ENCODE results near the gene MAGEA3. TPM values are rescaled to one million over a fixed set of nuclear protein-coding genes. Genes with fewer than 3 reads are reported as not detected.

MAGEA3 gene
- total RNA-seq, 6 experiments from 2014 or later, result 0.53 to 1.1 (median 0.77) TPM; not detected in 2

GRCh38 chrX:152738560-152738959 is 40.0 kb downstream of the MAGEA3 start:
- H3K9me3 Mint-ChIP-seq, result no peaks in the 10 kb centered on the region
- no peaks in the 10 kb centered on the region for H3K36me3 Mint-ChIP-seq (ENCODE audit: low read depth)
- no peak for DNase-seq
- no peak overlapping the region for H3K4me3 Mint-ChIP-seq
- no peak overlapping the region for H3K27ac Mint-ChIP-seq
- no peak for TF ChIP-seq CTCF (IDR thresholded peaks at IDR 0.05)
- H3K4me1 Mint-ChIP-seq (ENCODE audit: low read depth), result no peaks in the 10 kb centered on the region
- peaks cover 2% of the 10 kb centered on the region for H3K27me3 Mint-ChIP-seq (ENCODE audit: insufficient read depth)

Other genes starting within 250 kb of the MAGEA3 start
- gene GABRA3, start 247.5 kb upstream of the MAGEA3 start, total RNA-seq (2021; fragmentation: NEBNext Ultra II Directional; extraction: Animal tissue kit (Norgen Biotek cat#: 25700)), result not detected
- gene GABRQ, start 60.9 kb upstream of the MAGEA3 start, total RNA-seq (2021; fragmentation: NEBNext Ultra II Directional; extraction: Animal tissue kit (Norgen Biotek cat#: 25700)), result not detected
- gene CSAG2, start 10.5 kb downstream of the MAGEA3 start, total RNA-seq (2021; fragmentation: NEBNext Ultra II Directional; extraction: Animal tissue kit (Norgen Biotek cat#: 25700)), result not detected
- gene MAGEA2B, start 15.8 kb downstream of the MAGEA3 start, total RNA-seq (2021; fragmentation: NEBNext Ultra II Directional; extraction: Animal tissue kit (Norgen Biotek cat#: 25700)), result not detected
- under 1 TPM in 1 of 6 experiments, not detected in 5; 0.51 TPM for gene CSAG1, start 34.9 kb downstream of the MAGEA3 start, total RNA-seq (2021; fragmentation: NEBNext Ultra II Directional; extraction: Animal tissue kit (Norgen Biotek cat#: 25700))
- under 1 TPM in 3 of 6 experiments, not detected in 3; 0.09 to 0.19 (median 0.11) TPM for gene MAGEA12, start 35.0 kb downstream of the MAGEA3 start, total RNA-seq (2021; fragmentation: NEBNext Ultra II Directional; extraction: Animal tissue kit (Norgen Biotek cat#: 25700))
- not detected for gene MAGEA2, start 55.0 kb downstream of the MAGEA3 start, total RNA-seq (2021; fragmentation: NEBNext Ultra II Directional; extraction: Animal tissue kit (Norgen Biotek cat#: 25700))
- gene CSAG3, start 60.4 kb downstream of the MAGEA3 start, total RNA-seq (2021; fragmentation: NEBNext Ultra II Directional; extraction: Animal tissue kit (Norgen Biotek cat#: 25700)), result not detected
- under 1 TPM in 2 of 6 experiments, not detected in 4; 0.12 to 0.18 TPM for gene MAGEA6, start 70.9 kb downstream of the MAGEA3 start, total RNA-seq (2021; fragmentation: NEBNext Ultra II Directional; extraction: Animal tissue kit (Norgen Biotek cat#: 25700))
- 10 to 100 TPM; 39.9 to 47.8 (median 43.6) TPM for gene CETN2, start 132.0 kb downstream of the MAGEA3 start, total RNA-seq (2021; fragmentation: NEBNext Ultra II Directional; extraction: Animal tissue kit (Norgen Biotek cat#: 25700))
- 10 to 100 TPM; 18.4 to 20.0 (median 19.1) TPM for gene NSDHL, start 132.3 kb downstream of the MAGEA3 start, total RNA-seq (2021; fragmentation: NEBNext Ultra II Directional; extraction: Animal tissue kit (Norgen Biotek cat#: 25700))
- 1 to 10 TPM; 1.1 to 2.4 (median 1.4) TPM for gene ZNF185, start 199.3 kb downstream of the MAGEA3 start, total RNA-seq (2021; fragmentation: NEBNext Ultra II Directional; extraction: Animal tissue kit (Norgen Biotek cat#: 25700))